ENCODE results near the gene XYLT1.
"Not testable (repeated sequence)": the region's sequence is repeated elsewhere in the genome, so short reads cannot be mapped to it uniquely, and the experiment has no call there.

The XYLT1 gene

DNA sequence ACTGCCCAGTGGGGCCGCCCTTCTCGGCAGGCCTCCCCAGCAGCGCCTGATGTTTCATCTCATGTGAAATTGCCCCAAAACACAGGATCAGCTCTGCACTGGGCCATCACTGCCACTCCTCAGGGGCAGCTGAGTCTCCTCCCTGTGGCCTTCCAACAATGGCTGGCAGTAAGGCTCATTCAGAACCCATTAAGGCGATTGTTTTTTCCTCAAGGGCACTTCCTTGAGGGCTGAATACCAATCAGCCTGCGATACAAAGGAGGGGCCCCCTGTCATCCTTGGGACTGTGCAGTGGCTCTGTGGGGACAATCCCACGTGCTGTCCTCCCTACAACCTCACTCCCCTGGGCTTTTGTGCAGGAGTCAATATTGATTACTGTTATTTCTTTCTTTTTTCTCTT, 47.5 kb downstream of the XYLT1 start:
- DNase-seq = no peak

DNA sequence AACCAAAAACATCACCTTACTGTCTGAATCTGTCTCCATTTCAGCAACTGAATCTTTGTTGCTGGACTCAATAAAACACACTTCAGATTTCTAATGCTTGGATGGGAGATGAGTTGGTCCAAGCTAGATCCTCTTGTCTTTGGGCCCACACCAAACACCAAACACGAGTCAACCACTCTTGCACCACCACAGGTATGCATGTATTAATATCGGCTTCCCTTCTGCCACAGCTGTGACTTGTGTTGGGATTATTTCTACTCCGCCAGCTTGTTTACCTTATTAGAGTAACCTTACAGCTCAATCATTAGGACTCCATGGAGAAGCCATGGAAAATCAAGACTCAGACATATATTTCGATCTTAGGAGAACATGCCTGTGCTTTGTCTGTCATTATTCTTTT, 49.9 kb downstream of the XYLT1 start:
- DNase-seq = no peak

DNA sequence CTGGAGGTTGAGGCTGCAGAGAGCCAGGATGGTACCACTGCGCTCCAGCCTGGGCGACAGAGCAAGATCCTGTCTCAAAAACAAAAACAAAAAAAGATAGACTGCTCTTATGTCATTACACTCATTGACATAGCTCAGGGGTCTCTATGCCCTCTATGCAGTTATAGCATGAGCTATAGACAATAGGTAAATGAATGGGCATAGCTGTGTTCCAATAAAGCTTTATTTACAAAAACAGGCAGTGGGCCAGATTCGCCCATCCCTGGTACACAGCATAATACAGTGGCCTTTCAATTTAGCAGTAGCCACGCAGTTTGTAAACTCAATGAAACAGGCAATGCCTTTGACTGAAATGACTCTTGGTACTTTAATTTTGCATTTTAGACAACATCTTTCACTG, 51.5 kb downstream of the XYLT1 start:
- no peak for DNase-seq

DNA sequence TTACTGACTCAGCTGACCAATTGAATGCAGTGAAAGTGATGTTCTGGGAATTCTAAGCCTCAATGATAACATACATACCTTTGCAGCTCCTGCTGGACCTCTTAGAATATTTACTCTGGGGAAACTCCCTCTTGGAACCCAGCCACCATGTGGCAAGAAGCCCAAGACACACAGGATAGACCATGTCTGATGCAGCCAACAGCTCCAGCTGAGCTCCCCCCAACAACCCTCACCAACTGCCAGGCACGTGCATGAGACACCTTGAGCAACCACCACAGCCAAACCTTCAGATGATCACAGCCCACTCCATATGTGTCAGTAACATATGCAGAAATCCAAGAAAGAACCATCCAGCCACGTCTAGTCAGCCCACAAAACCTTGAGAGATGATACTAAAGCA, 53.0 kb downstream of the XYLT1 start:
- no peak for DNase-seq

DNA sequence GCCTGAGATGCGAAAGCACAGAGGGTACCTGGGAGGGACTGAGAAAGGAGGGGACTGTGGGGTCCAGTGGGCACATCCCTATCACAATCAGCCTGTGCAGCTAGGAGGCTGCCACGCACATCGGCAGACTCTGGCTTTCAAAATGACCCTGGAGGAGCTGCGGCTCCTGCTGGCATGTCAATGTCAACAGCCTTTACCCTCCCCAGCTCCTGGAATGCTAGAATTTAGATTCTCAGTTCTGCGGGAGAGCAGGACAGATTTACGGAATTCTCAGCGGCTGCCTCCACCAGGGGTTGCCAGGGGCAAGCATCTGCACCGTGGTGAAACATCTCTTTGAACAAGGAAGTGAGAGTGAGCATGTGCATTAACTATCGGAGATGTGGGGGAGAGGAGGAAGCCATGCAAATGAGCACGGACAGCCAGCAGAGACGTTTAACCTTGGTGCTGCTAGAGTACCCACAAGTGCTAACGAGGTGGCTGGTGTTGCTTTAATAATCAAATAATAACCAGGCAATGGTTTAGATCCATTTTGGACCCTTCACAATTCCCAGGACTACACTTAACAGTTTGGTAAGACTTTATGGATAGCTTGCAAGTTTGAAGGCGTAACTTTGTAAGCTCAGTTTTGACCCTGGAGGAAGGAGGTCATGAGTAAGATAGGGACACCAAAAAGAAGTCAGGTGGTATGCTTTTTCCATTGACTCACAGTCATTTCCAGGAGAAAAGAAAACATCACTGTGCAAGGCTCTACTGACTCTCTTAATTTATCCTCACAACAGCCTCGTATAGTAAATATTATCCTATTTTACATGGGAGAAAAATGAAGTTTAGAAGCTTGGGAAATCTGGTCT, 54.1 kb downstream of the XYLT1 start:
- DNase-seq = peak; percentile 70

DNA sequence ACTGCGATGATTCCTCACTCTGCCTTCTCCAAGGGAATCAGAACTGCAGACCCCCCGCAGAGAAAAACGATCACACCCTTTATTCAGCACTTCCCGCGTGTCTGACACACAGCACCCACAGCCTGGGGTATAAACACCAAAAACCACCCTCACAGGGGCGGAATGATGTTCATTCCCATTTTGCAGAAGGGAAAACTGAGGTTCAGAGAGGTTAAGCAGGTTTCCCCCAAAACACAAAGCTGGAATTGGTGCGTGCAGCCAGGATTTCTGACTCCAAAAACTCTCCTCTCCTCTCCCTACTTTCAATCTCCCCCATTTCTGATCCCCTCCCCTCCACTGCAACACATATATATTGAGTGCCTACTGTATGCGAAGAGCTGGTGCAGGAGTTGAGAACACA, 55.8 kb downstream of the XYLT1 start:
- DNase-seq = no peak

DNA sequence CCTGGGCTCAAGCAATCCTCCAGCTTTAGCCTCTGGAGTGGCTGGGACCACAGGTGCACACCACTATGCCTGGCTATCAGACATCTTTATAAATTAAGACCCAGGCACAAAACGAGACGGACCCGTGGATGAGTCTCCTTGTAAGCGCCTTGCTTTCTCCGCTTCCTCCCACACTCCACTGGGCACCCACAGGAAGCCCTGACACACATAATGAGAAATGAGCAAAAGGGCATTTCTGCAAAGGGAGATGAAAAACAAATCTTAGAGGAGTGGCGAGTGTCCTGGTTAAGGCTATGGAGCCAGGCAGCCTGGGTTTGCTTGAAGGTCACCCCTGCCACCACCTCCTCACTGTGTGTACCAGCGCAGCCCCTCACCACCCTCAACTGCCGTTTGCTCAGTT, 56.3 kb downstream of the XYLT1 start:
- DNase-seq = peak; percentile 52

DNA sequence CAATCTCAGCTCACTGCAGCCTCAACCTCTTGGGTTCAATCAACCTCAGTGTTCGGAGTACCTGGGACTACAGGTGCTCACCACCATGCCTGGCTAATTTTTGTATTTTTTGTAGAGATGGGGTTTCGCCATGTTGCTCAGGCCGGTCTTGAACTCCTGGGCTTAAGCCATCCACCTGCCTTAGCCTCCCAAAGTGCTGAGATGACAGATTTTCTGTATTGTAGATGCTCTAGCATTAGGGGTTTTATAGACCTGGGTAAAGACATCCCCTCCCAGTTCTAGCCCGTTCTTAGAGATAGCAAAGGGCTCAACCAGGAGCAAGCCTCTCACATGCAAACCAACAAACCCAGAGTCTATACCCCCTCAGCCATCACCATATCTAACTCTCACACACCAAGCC, 57.3 kb downstream of the XYLT1 start:
- DNase-seq = no peak

DNA sequence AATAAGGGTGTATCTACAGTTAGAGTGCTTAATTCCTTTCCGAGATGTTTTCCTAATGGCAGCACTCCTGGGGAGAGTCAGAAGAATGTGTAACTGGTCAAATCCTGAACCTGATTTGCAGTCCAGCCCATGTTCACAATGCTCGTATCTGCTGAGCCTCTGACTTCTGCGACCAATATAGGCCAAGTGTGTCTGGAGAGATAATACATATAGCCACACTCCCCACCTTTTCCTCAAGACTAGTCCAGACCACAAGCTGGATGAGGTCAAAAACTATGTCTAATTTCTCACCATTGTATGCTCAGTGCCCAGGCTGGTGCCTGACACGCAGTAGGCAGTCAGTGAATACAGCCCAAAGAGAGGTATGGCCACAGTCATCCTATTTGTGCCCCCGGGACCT, 58.0 kb downstream of the XYLT1 start:
- DNase-seq = no peak

DNA sequence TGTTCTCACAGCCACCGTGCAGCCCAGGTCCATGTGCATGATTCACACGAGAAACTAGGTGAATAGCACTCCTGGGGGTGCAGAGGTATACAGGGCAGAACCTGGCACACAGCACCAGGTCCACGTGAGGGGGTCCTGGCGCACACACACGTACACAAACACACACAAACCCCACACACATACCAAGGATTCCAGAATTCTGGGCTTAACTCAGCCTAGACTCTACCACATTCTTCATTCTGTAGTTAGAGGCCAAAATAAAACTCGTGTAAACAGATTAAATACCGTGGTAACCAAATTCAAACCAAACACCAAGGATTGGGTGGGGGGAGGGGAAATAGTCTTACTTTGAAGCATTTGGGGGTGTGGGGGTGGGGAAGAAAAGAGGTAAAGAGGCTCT, 58.5 kb downstream of the XYLT1 start:
- DNase-seq = no peak

DNA sequence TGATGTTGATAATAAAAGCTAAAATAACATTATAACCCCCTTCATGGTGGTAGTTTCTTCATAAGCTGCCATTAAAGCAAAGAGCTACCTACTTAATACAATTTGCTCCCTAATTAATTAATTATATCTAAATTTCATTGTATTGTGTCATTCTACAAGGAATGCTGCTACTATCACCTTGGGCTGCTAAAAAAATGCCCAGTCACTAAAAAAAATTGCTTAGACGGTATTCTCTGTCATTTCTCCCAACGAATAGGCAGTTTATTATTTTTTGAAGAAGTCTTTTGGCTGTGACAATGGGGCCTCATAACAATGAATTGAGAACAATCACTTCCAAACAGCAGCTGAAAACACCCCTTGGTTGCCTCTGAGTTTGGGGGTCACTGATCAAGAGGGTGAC, 59.5 kb downstream of the XYLT1 start:
- no peak for DNase-seq

DNA sequence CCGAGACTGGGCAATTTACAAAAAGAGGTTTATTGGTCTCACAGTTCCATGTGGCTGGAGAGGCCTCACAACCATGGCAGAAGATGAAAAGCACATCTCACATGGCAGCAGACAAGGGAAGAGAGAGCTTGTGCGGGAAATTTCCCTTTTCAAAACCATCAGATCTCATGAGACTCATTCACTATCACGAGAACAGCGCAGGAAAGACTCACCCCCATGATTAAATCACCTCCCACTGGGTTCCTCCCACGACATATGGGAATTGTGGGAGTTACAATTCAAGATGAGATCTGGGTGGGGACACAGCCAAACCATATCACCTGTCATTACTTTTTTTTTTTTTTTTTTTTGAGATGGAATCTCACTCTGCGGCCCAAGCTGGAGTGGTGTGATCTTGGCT, 60.4 kb downstream of the XYLT1 start:
- DNase-seq = not testable (repeated sequence)

DNA sequence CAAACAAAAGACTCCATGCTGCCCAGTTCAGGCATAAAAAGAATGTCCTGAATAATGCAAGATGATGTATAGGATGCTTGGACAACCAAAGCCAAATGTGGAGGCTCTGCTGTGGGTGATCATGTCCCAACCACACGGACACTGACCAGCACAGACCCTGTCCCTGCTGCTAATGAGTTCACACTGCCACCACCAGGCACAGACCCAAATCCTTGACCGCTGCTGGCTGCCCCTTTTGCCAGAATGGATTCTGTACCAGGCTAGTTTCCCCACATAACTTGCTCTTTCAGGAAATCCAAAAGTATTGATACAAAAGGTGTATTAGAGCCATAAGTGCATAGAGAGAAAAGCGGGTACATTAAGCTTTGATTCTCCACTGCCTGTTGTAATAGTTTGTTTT, 60.9 kb downstream of the XYLT1 start:
- DNase-seq = no peak

DNA sequence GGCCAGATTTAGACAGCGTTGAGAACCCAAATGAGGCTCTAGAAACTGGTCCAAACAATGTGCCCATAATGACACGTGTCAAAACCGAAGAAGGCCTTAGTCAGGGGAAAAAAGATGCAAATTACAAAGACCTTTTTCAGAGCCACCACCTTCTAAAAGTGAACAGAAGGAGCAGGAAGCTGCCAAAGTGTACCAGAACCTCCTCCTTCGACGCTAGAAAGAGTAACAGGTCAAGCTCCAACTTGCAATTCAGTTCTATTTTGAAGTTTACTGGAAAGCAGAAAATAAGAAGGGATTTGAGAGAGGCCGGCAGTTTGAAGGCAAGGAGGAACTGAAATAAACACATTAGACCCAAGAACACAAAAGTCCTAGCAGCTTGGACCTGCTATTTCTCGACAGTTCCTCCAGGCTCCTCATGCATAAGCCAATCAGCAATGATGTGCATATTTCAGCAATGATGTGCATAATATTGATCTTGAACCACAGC, 61.8 kb downstream of the XYLT1 start:
- no peak for DNase-seq

DNA sequence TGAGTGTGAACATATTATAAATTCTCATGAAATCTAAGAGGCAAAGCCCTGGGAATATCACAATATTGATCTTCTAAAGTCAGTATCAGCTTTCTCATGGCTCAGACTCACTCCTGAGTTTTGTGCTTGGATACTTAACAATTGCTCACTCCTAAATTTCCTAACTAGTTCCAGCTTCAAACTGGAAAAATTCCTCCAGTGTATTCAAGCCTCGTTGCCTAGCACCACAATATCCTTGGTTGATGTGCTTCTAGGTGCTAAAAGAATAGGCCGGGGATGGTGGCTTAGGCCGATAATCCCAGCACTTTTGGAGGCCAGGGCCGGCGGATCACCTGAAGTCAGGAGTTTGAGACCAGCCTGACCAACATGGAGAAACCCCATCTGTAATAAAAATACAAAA, 62.5 kb downstream of the XYLT1 start:
- DNase-seq = no peak

DNA sequence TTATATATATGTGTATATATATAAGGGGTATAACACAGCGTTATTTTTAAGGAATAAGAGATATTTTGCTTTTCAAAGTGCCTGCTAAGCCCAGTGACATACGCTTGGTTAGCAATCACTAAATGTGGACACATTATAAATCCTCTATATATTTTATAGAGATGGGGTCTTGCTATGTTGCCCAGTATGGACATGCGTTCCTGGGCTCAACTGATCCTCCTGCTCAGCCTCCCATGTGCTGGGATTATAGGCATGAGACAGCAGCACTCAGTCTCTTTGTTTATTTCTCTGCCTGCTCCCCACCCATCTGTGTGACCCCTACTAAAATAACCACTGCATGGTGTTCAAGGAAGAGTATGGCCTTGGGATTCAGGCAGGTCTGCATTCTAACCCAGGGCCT, 63.4 kb downstream of the XYLT1 start:
- no peak for DNase-seq

DNA sequence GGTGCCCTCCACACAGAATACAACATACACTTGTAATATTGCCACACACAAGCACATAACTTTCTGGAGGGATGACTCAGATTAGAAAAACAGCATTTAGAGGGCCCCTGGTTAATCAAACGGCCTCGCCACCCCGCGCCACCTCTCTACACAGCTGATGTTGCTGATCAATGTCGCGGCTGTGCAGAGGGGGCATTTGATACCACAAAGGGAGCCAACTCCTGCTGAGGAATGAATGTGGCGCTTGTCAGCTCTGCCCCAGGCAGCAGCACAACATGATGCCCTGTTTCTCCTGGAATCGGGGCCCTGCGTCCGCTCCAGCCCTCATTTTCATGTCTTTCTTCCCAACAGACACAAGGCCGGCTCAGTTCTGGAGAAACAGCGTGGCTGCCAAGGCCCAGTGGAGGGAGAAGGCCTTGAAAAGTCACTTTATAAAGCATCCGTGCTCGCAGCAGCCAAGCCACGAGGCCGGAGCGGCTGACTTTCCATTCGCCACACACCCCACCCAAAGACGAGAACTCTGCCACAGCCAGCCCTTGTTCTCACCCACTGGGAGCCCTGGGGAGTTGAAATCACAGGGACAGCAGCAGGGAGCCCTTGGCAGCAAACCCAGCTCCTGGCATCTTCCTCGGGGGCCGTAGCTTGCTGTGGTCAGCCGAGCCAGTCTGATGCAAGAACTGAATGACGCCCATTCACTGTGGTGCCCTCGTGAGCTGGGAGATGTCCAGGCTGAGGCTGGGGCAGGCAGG, 65.6 kb downstream of the XYLT1 start:
- no peak for DNase-seq

DNA sequence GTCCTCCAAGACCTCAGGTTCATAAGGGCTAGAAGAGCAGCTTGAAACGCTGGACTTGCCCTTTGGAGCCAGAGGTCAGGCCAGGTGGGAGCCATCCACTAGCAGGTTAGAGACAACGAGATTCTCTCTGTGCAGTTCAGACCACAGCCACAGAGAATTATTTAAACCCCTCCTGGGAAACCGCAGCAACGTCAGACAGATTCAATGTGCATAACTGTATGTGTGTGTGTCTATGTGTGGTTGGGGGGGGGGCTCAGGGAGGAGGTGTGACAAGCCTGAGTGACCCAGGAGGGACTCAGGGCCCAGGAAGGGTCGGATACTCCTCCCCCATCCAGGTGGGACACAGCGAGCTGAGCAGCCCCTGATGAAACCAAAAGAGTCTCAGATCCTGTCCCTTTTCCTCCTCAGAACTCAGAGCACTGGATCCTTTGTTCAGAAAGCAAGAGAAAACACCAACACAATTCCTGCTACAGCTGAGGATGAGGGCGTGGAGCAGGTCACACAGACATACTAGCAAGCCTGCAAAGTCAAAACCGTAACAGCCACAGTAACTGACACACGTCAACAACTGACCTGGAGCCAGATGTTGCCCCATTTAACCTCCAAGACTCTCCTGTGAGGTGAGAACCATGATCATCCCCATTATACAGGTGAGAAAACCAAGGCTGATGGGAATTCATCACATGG, 66.8 kb downstream of the XYLT1 start:
- DNase-seq = no peak

DNA sequence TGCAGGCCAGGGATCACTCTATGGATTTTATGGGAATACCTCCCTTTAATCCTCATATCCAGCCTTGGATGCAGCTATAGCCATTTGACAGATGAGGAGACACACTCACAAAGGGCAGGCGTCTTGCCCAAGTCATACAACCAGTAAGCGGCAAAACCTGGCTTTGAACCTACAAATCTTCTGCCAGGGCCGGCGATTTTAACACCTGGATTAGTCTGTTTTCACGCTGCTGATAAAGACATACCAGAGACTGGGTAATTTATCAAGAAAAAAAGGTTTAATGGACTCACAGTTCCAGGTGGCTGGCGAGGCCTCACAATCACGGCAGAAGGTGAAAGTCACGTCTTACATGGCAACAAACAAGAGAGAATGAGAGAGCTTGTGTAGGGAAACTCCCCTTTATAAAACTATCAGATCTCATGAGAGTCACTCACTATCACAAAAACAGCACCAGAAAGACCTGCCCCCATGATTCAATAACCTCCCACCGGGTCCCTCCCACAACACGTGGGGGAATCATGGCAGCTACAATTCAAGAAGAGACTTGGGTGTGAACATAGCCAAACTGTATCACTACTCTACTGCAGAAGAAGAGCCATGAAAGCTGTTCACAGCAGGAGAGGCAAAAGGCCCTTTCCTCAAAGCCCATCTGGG, 67.5 kb downstream of the XYLT1 start:
- DNase-seq = no peak

DNA sequence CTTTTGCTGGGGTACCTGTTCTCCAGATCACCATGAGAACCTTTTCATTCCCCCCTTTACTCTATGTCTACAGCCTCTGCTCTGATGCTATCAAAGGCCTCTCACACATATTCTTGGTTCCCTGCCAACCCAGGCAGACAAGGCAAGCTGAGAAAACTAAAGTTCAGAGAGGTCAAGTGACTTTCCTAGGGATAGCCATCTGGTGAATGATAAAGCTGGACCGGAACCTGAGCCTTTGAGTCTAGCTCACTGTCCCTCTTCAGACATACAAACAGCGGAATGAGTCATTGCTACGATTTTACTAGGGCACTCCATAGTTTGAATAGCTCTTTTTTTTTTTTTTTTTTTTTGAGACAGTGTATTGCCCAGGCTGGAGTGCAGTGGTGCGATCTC, 73.3 kb downstream of the XYLT1 start:
- no peak for DNase-seq

DNA sequence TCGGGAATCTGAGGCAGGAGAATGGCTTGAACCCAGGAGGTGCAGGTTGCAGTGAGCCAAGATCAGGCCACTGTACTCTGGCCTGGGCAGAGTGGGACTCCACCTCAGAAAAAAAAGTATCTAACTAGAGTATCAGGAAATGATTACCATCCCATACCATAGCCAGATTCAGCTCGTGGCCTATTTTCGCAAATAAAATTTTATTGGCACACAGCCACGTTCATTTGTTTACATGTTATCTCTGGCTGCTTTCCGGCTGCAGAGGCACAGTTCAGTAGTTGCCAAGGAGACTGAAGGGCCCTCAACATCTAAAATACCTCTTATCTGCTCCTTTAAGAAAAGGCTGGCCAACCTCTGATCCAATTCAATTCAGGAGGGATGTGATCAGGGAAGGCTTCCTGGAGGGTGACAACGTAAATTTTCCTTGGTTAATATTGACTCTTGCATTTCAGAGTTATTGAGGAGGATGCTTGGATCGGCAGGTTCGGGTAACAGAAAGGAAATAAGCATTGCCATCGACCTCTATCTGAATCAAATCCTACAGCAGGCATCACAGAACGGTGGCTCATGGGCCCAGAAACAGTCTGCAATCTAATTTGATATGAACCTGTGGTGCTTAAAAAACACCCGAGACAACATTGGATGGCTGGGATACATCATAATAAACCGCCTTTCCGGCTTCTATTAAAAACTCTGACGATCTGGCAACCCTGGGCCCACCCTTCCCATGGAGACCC, 73.8 kb downstream of the XYLT1 start:
- no peak for DNase-seq

DNA sequence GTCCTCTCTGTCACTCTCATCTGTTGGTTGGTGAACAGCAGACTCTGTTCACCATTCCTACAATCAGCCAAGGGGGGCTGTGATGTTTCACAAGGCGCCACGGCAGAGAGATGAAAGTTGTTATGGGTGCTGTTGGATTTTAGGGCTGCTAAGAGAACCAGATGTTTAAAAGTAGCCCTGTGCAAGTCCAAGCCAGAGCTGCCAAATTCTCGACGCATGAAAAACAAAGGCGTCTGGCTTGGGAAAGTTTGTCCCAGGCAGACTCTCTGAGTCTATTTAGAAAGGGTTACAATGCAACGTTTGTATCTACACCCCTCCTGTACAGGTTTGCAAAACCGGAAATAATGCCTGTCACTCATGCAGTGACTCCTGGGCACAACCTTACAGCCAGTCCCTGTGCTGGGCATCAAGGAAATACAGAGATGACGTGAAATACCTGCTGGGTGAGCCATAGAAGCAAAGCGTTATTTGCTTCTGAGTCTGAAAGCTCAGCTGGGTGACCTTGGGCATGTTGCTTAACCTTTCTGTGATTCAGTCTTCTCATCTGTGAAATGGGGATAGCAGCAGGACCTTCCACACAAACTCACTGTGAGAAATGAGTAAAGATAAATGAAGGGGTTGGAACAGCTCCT, 74.8 kb downstream of the XYLT1 start:
- no peak for DNase-seq
